ENCODE results near the gene PTPN4. TPM values are rescaled to one million over a fixed set of nuclear protein-coding genes. Genes with fewer than 3 reads are reported as not detected.

PTPN4 gene
- total RNA-seq, 1 experiment from 2014 or later, result 46.8 TPM

GRCh38 chr2:119864318-119864717, 104.6 kb downstream of the PTPN4 start:
- no peak overlapping the region for H3K4me3 ChIP-seq (ENCODE audit: low read depth, low read length)
- BruUV-seq (replicated peaks), result no TSS peak
- intact Hi-C loops (cut with micrococcal nuclease; ENCODE audit: unreplicated experiment), result no loop called here
- TF ChIP-seq CTCF (IDR thresholded peaks at IDR 0.05; ENCODE audit: insufficient read depth in 1 of 2, low read depth in 1 of 2, low read length in 1 of 2, severe bottlenecking in 1 of 2, unreplicated experiment in 1 of 2), result no peak
- Mint-ChIP-seq H3K27ac (ENCODE audit: unreplicated experiment) (no peak overlapping the region), H3K4me3 (ENCODE audit: unreplicated experiment) (no peak overlapping the region), H3K4me1 (ENCODE audit: low read depth, unreplicated experiment) (no peaks in the 10 kb centered on the region), H3K27me3 (ENCODE audit: insufficient read depth, unreplicated experiment) (no peaks in the 10 kb centered on the region), H3K9me3 (ENCODE audit: unreplicated experiment) (no peaks in the 10 kb centered on the region), H3K36me3 (ENCODE audit: insufficient read depth, unreplicated experiment) (peaks cover 4% of the 10 kb centered on the region)
- no peaks in the 10 kb centered on the region for H3K27me3 ChIP-seq (replicated peaks; ENCODE audit: control insufficient read depth, insufficient read depth, low read length)
- ChIA-PET POLR2A (no interaction called here), CTCF (no interaction called here)
- no peak for DNase-seq
- H3K36me3 ChIP-seq (ENCODE audit: control insufficient read depth, insufficient read depth, low read length), result no peaks in the 10 kb centered on the region
- peaks cover 7% of the 10 kb centered on the region for H3K4me1 ChIP-seq
- peaks cover 4% of the 10 kb centered on the region; the same call in 1 of the 2 replicates for H3K9me3 ChIP-seq

- Histone ChIP-seq H3K36me3 (ENCODE audit: control insufficient read depth, insufficient read depth, low read length) (no peaks in the 10 kb centered on the region), H3K27me3 (replicated peaks; ENCODE audit: control insufficient read depth, insufficient read depth, low read length) (no peaks in the 10 kb centered on the region), H3K4me3 (ENCODE audit: low read depth, low read length) (no peak overlapping the region), H3K4me1 (no peaks in the 10 kb centered on the region), H3K9me3 (peaks cover 4% of the 10 kb centered on the region)
- no peak for TF ChIP-seq CTCF (IDR thresholded peaks at IDR 0.05; ENCODE audit: insufficient read depth in 1 of 2, low read depth in 1 of 2, low read length in 1 of 2, severe bottlenecking in 1 of 2, unreplicated experiment in 1 of 2)
- CTCF ChIA-PET, result no interaction called here
- no peaks in the 10 kb centered on the region for H3K27me3 Mint-ChIP-seq (ENCODE audit: insufficient read depth, unreplicated experiment)
- BruUV-seq (replicated peaks), result no TSS peak
- POLR2A ChIA-PET, result no interaction called here
- no peaks in the 10 kb centered on the region for H3K36me3 Mint-ChIP-seq (ENCODE audit: insufficient read depth, unreplicated experiment)
- intact Hi-C loops (cut with micrococcal nuclease; ENCODE audit: unreplicated experiment), result no loop called here
- no peak overlapping the region for H3K4me3 Mint-ChIP-seq (ENCODE audit: unreplicated experiment)
- DNase-seq, result no peak
- H3K9me3 Mint-ChIP-seq (ENCODE audit: unreplicated experiment), result no peaks in the 10 kb centered on the region
- H3K27ac Mint-ChIP-seq (ENCODE audit: unreplicated experiment), result no peak overlapping the region
- peaks cover 14% of the 10 kb centered on the region for H3K4me1 Mint-ChIP-seq (ENCODE audit: low read depth, unreplicated experiment)
These were observed 112.0 kb downstream of the PTPN4 start for GRCh38 chr2:119871725-119872124.

GRCh38 chr2:119873350-119874315, 113.9 kb downstream of the PTPN4 start:
- no peaks in the 10 kb centered on the region for H3K27me3 ChIP-seq (replicated peaks; ENCODE audit: control insufficient read depth, insufficient read depth, low read length)
- no peaks in the 10 kb centered on the region for H3K27me3 Mint-ChIP-seq (ENCODE audit: insufficient read depth, unreplicated experiment)
- BruUV-seq (replicated peaks), result no TSS peak
- no peak overlapping the region for H3K4me3 ChIP-seq (ENCODE audit: low read depth, low read length)
- H3K27ac Mint-ChIP-seq (ENCODE audit: unreplicated experiment), result no peak overlapping the region
- ChIA-PET POLR2A (no interaction called here), CTCF (interaction anchor here (0.5 kb wide), 1 partner anchor 285 kb away, joined by 5 read pairs; no protein-coding TSS in a partner anchor)
- peaks cover 14% of the 10 kb centered on the region for H3K4me1 Mint-ChIP-seq (ENCODE audit: low read depth, unreplicated experiment)
- no peaks in the 10 kb centered on the region; the same call in 1 of the 2 replicates for H3K9me3 ChIP-seq
- no peak for DNase-seq
- no peaks in the 10 kb centered on the region for H3K36me3 ChIP-seq (ENCODE audit: control insufficient read depth, insufficient read depth, low read length)
- no peak overlapping the region for H3K4me3 Mint-ChIP-seq (ENCODE audit: unreplicated experiment)
- H3K36me3 Mint-ChIP-seq (ENCODE audit: insufficient read depth, unreplicated experiment), result no peaks in the 10 kb centered on the region
- no peak for TF ChIP-seq CTCF (IDR thresholded peaks at IDR 0.05; ENCODE audit: insufficient read depth in 1 of 2, low read depth in 1 of 2, low read length in 1 of 2, severe bottlenecking in 1 of 2, unreplicated experiment in 1 of 2)
- no peaks in the 10 kb centered on the region for H3K9me3 Mint-ChIP-seq (ENCODE audit: unreplicated experiment)
- intact Hi-C loops (cut with micrococcal nuclease; ENCODE audit: unreplicated experiment), result no loop called here
- H3K4me1 ChIP-seq, result no peaks in the 10 kb centered on the region

Data from Caco-2 (cell line).